GM19397 (cell line): Measurements from ENCODE around the gene RPL18A.
"Not testable (repeated sequence)": the region's sequence is repeated elsewhere in the genome, so short reads cannot be mapped to it uniquely, and the experiment has no call there.

Experiments used
- ATAC-seq: cut with Tn5 transposase; IDR thresholded peaks from one replicate; pipeline ENCODE4 v1.9.1; 2021; ENCODE audit warnings: mild to moderate bottlenecking, moderate library complexity; ENCODE audit not compliant: unreplicated experiment

Gene RPL18A

DNA sequence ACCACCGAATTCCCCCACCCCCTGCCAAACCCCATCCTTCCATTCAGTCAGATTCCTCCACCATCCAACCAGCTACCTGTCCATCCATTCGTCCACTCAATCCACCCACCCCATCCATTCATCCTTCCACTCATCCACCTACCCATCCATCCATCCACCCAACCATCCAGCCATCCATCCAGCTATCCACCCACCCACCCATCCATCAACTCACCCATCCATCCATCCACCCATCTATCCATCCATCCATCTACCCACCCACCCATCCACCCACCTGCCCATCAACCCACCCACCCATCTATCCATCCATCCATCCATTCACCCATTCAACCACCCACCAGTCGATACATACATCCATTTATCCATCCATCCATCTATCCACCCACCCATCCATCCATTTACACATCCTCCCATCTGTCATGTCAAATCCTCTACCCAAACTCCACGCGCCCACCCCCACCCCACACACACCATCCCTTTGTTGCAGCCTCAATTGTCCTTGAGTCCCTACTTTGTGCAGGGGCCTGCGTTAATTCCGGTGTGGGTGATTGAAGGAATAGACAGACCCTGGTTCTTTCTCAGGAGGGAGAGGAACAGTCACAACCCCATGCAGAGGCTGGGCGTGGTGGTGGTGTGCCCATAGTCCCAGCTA is 6.7 kb downstream of the RPL18A start:
- ATAC-seq, result no peak

DNA sequence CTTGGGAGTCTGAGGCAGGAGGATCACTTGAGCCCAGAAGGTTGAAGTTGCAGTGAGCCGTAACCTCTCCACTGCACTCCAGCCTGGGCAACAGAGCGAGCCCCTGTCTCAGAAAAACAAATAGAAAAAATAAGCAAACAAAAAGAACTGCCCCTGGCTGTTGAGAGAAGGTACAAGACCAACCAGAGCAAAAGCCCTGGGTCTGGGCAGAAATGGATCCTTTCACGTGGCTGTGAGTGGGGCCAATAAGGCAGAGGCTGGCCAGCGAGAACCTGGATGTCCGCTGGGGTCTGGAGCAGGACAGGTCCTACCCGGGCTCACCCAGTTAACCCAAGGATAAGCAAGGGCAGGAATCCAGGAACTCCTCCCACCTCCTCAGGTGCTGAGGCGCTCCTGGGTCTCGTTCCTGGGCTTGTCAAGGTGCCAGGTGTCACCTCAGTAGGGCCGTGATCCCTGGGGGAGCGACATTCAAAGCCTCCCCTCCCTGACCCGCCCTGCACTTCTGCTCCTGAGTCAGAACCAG is 7.3 kb downstream of the RPL18A start:
- ATAC-seq, result no peak

DNA sequence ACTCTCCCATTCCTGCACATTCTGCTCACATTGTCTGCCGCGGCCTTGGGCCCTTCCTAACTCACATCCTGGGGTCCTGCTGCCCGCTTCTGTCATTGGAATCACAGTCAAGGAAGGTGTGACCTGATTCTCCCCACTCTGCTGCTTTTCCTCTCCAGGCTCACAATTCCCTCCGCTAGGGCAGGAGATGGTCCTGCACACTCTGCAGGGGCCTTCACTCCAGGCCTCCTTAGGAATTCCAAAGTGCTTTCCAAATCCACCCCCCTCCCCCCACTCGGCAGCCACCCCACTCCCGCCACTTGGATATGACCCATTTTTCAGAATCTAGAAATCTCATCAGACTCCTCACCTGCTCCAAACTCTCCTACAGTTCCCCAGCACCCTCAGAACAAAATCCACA is 9.0 kb downstream of the RPL18A start:
- ATAC-seq, result no peak

DNA sequence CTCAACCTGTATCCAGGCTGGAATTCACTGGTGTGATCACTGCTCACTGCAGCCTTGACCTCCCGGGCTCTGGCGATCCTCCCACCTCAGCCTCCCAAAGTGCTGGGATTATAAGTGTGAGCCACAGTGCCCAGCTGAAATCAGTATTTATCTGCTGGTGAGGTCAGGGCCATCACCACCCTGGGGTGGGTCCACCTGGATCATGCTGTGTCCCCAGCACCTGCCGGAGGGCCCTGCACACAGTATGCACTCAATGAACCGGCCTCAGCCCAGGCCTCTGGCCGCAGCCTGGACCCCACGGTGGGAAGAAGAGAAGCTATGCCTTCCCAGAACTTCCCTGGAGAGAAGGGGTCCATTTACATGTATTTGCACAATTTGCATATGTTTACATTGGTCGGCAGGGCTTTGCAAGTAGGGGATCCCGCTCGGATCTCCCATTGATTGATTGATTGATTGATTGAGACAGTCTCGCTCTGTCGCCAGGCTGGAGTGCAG is 9.5 kb downstream of the RPL18A start:
- no peak for ATAC-seq

DNA sequence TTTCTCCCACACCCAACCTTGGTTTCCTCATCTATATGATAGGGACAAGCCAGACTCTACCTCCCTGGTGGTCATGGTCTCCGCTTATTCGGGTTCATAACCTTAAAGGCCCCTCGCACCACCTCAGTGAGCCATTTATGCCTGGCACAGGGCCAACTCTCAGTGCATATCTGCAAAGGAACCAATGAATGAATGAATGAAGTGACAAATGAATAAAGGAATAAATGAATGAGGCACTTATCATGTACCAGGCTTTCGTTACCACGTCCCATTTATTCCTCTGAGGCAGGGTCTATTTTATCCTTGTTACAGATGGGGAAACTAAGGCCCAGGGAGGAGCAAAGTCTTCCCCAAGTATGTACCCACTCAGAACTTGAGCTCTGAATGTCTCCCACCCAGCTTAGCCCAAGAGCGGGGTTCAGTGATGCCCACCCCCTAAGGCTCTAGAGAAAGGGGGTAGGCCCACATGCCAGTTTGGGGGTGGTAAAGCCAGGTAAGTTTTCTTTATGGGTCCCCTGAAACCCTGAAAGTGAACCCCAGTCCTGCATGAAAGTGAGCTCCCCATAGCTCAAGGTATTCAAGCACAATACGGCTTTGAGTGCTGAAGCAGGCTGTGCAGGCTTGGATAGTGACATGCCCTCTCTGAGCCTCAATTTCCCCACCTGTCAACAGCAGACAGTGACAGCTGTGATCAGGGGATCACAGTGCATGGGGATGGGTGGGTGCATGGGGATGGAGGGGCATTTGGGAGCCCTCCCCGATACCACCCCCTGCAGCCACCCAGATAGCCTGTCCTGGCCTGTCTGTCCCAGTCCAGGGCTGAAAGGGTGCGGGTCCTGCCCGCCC is 11.5 kb downstream of the RPL18A start:
- ATAC-seq, result no peak

DNA sequence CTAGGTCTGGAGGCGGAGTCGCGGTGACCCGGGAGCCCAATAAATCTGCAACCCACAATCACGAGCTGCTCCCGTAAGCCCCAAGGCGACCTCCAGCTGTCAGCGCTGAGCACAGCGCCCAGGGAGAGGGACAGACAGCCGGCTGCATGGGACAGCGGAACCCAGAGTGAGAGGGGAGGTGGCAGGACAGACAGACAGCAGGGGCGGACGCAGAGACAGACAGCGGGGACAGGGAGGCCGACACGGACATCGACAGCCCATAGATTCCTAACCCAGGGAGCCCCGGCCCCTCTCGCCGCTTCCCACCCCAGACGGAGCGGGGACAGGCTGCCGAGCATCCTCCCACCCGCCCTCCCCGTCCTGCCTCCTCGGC is 12.2 kb downstream of the RPL18A start, which contains the start of gene SLC5A5:
TSS of gene SLC5A5 (plus strand) at position 68 of the 373 bp plus-strand sequence. CDS start 375 bp downstream, outside the sequence.
- no peak for ATAC-seq

DNA sequence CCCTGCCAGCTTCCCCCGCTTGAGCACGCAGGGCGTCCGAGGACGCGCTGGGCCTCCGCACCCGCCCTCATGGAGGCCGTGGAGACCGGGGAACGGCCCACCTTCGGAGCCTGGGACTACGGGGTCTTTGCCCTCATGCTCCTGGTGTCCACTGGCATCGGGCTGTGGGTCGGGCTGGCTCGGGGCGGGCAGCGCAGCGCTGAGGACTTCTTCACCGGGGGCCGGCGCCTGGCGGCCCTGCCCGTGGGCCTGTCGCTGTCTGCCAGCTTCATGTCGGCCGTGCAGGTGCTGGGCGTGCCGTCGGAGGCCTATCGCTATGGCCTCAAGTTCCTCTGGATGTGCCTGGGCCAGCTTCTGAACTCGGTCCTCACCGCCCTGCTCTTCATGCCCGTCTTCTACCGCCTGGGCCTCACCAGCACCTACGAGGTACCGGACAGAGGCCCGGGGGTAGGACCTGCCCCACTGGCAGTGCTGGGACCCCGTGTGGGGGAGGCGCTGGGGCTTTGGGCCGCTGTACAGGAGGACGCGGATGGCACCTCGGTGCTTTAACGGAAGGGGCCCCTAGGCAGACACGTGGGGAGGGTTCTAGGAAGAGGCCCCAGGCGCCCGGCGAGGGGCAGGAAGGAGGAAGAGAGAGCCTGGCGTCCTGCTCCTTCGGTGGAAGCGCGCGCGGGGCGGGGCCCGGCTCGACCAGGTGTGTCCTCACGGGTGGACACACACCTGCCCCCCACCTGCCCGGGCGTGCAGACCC is 12.7 kb downstream of the RPL18A start:
- no peak for ATAC-seq

DNA sequence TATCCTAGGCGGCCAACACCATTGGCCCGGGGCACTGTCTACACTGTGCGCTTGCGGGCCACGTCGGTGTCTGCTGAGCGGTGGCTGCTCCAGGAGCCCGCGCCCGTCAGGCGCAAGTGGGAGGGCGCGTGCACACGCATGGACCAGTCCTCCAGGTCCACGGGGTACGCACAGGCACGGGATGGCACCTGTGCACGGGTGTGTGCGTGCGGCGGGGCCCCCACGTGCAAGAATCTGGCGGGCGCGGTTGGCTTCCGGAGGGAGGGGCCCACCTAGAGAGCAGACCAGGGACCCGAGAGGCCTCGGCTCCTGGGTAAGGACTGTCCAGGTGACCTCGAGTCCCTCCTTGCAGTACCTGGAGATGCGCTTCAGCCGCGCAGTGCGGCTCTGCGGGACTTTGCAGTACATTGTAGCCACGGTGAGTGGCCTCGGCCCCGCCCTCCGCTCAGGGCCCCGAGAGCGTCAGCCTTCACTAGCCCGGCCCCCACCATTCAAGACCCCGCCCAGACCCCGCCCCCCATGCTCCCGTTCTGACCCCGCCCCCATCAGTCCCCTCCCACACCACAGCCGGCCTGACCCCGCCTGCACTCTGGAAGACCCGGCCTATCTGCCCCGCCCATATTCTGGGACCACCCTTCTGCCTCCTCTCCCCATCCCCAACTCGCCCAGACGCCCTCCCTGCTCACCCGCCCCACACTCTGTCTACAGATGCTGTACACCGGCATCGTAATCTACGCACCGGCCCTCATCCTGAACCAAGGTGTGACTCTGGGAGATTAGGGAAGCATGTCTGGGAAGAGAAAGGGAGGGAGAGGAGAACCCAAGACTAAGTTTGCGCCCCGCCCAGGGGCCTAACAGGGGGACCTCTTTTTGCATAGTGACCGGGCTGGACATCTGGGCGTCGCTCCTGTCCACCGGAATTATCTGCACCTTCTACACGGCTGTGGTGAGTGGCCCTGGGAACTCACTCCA is 14.4 kb downstream of the RPL18A start:
- no peak for ATAC-seq

DNA sequence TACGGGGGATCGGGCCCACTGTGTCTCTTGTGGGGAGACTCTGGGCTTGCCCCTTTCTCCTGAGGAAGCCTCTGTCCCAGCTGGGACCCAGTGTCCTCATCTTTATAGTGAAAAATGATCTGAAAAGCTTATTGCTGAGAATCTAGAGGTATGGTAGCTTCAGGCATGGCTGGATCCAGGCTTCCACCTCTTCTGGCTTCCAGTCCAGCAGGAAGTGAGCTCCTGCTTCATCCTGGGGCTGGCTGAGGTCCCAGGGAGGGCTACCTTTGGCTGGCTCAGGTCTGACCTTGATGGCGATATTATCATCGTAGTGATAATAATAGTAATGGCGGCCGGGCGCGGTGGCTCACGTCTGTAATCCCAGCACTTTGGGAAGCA is 15.0 kb downstream of the RPL18A start:
- no peak for ATAC-seq

DNA sequence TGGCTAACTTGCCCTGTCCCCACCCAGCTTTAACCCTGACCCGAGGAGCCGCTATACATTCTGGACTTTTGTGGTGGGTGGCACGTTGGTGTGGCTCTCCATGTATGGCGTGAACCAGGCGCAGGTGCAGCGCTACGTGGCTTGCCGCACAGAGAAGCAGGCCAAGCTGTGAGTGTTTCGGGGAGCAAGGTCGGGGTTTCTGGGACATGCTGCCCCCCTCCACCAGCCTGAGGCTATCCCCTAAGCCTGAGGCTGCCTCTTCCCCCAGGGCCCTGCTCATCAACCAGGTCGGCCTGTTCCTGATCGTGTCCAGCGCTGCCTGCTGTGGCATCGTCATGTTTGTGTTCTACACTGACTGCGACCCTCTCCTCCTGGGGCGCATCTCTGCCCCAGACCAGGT is 18.0 kb downstream of the RPL18A start:
- no peak for ATAC-seq

DNA sequence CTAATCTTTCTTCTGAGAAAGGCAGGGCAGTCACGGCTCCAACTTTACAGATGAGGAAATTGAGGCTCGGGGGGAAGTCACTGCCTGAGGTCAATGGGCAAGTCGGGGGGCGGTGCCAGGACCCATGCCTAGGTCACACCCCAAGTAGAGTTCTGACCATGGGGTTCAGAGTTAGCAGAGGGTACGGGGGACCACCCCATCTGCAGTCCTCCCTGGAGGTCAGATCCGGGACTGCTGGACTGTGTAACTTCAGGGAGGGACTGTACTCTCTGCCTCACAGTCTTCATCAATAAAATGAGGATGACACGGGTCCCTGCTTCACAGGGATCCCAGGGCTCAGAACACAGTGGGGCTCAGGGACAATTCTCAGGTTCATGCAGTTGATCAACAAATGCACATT is 19.8 kb downstream of the RPL18A start:
- no peak for ATAC-seq

DNA sequence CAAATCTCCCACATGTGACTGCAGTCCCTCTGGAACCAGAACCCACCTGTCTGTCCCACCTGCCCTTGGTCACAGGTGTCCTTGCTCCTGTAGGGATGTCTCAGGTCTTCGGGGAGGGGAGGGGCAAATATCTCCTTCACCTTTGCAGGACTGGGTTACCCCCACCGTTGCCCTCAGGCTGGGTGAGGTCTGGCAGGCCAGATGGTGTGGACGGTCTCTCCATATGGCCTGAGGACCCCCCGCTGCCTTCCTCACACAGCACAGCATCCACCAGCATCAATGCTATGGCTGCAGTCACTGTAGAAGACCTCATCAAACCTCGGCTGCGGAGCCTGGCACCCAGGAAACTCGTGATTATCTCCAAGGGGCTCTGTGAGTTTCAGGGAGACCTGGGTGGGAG is 22.0 kb downstream of the RPL18A start:
- no peak for ATAC-seq

DNA sequence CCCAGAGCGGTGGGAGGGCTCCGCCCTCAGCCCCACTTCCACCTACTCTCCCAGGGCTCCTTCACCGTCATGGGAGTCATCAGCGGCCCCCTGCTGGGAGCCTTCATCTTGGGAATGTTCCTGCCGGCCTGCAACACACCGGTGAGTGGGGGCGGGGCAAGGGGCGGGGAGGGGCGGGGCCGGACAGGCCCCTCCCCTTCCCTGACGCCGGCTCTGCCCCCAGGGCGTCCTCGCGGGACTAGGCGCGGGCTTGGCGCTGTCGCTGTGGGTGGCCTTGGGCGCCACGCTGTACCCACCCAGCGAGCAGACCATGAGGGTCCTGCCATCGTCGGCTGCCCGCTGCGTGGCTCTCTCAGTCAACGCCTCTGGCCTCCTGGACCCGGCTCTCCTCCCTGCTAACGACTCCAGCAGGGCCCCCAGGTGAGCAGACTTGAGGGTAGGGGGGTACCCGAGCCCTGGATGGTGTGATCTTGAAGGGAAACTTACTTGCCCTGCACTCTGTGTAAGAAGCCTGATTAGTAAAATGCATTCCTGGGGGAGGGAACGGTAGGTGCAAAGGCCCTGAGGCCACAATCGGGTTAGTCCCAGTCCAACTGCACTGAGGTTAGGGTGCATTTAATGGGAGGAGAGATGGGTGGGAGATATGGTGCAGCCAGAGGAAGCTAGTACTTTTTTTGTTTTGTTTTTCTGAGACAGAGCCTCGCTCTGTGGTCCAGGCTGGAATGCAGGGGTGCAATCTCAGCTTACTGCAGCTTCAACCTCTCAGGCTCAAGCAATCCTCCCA is 24.1 kb downstream of the RPL18A start:
- no peak for ATAC-seq

DNA sequence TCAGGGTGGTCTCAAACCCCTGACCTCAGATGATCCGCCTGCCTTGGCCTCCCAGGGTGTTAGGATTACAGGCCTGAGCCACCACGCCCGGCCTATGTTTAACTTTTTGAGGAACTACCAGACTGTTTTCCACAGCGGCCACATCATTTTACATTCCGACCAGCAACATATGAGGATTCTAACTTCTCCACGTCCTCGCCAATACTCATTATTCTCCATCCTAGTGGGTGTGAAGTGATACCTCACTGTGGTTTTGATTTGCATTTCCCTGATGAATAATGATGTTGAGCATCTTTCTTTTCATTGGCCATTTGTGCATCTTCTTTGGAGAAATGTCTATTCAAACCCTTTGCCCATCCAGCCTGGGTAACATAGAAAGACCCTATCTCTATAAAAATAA is 26.8 kb downstream of the RPL18A start:
- no peak for ATAC-seq

DNA sequence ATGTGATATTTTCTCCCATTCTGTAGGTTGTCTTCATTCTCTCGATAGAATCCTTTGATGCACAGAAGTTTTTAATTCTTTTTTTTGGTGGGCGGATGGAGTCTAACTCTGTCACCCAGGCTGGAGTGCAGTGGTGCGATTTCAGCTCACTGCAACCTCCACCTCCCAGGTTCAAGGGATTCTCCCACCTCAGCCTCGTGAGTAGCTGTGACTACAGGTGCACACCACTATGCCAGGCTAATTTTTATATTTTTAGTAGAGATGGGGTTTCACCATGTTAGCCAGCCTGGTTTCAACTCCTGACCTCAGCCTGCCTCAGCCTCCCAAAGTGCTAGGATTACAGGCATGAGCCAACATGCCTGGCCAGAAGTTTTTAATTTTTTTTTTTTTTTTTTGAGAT is 27.5 kb downstream of the RPL18A start:
- ATAC-seq, result not testable (repeated sequence)

DNA sequence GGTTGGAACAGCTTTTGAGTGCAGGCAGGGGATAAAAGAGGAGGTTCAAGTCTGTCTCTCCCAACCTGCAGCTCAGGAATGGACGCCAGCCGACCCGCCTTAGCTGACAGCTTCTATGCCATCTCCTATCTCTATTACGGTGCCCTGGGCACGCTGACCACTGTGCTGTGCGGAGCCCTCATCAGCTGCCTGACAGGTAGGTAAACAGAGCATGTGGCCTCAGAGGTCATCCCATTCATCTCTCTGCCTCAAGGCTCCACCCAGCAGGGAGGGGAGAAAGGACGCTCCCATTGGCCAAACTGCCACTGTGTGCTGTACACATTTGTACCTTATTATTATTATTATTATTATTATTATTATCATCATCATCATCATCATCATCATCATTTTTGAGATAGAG is 28.6 kb downstream of the RPL18A start:
- ATAC-seq, result no peak

DNA sequence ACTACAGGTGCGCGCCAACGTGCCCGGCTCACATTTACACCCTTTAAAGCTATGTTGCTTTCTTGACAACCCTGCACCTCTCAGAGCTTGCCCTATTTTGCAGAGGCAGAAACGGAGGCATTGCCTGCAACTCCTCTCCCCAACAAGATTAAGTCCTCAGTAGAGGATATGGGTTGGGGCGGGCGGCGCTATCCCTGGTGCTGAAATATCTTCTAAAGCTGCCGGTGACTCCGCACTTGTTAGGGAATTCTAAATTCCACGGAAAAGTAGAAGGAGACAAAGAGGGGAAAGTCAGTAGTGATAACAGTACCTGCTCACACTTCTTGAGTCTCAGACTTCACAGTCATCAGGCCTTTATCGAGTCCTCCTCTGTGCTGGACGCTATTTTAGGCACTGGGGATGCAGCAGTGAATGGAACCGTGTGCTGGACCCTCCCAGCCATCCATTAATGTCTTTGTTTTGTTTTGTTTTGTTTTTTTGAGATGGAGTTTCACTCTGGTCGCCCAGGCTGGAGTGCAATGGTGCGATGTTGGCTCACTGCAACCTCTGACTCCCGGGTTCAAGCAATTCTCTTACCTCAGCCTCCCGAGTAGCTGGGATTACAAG is 30.0 kb downstream of the RPL18A start:
- no peak for ATAC-seq

DNA sequence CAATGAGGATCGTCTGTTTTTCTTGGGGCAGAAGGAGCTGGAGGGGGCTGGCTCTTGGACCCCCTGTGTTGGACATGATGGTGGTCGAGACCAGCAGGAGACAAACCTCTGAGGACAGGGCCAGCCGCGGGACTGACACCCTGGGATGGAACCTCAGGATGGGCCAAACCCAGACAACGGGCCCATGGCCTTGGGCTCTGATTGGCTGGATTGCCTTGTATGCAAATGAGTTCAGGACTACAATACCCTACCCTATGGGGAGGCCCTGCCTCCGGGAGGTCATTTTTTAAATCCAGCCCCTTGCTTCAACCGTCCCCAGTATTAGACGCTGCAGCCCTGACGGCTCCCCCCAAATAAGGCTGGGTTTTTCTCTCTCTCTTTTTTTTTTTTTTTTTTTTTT is 34.1 kb downstream of the RPL18A start:
- ATAC-seq, result no peak

DNA sequence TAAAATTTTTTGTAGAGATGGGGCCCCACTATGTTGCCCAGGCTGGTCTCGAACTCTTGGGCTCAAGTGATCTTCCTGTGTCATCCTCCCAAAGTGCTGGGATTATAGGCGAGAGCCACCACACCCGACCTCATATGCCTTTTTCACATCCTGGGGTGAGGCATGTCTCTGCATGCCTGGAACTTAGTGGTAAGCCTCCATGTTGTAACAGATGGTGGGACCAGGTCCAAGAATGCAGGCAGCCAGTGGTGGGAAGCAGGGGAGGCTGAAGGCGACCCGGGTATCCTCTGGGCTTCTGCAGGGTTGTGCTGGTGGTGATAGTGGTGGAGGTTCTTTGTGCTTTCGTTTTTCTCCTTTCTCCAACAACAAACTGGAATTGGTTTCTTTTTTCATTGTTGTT is 43.0 kb downstream of the RPL18A start:
- ATAC-seq, result no peak
